ENCODE results near the gene CD2BP2.

- TF ChIP-seq RAD21 (IDR thresholded peaks at IDR 0.05; ENCODE audit: low read depth) (no peak), EP300 (IDR thresholded peaks at IDR 0.05; ENCODE audit: borderline replicate concordance) (no peak), MAX (IDR thresholded peaks at IDR 0.05) (no peak), REST (IDR thresholded peaks at IDR 0.05; ENCODE audit: low read depth) (no peak), ZBTB7A (IDR thresholded peaks at IDR 0.05; ENCODE audit: low read depth) (no peak), USF1 (IDR thresholded peaks at IDR 0.05) (no peak), TAF1 (IDR thresholded peaks at IDR 0.05; ENCODE audit: low read depth) (no peak), TEAD4 (IDR thresholded peaks at IDR 0.05) (no peak), FOXM1 (IDR thresholded peaks at IDR 0.05; ENCODE audit: borderline replicate concordance, low read depth) (no peak), CEBPB (IDR thresholded peaks at IDR 0.05) (no peak), NFIC (IDR thresholded peaks at IDR 0.05) (no peak), CREB1 (IDR thresholded peaks at IDR 0.05; ENCODE audit: low read depth) (no peak), EGR1 (IDR thresholded peaks at IDR 0.05) (no peak), YY1 (IDR thresholded peaks at IDR 0.05; ENCODE audit: low read depth) (no peak)
Observed at GRCh38 chr16:30340621-30341020, 14.5 kb downstream of the CD2BP2 start.

All from Ishikawa (cell line).